HAP-1 (cell line): Measurements from ENCODE around the gene CNIH4.

ENCODE experiments used
- DNase-seq, 2 experiments: peaks; one replicate each; pipeline ENCODE4 v3.0.0-alpha.2; 2016 to 2020; ENCODE audit warnings: low spot score in 2 of 2
- H3K27me3 ChIP-seq: fragments of 250-450 bp; sonication (Bioruptor Pico); 2 replicates; pipeline ENCODE4 v1.5.1; 2020; ENCODE audit warnings: low read depth, mild to moderate bottlenecking, moderate library complexity
- H3K36me3 ChIP-seq: fragments of 250-450 bp; sonication (Bioruptor Pico); replicated peaks from 2 replicates; pipeline ENCODE4 v1.5.1; 2020; ENCODE audit warnings: mild to moderate bottlenecking
- H3K4me1 ChIP-seq: fragments of 250-450 bp; sonication (Bioruptor Pico); 2 replicates; pipeline ENCODE4 v1.5.1; 2020; ENCODE audit warnings: mild to moderate bottlenecking
- H3K4me3 ChIP-seq: fragments of 250-450 bp; sonication (Bioruptor Pico); 2 replicates; pipeline ENCODE4 v1.5.1; 2020; ENCODE audit warnings: mild to moderate bottlenecking, moderate library complexity
- H3K9me3 ChIP-seq: fragments of 250-450 bp; sonication (Bioruptor Pico); 2 replicates; pipeline ENCODE4 v1.5.1; 2020; ENCODE audit warnings: mild to moderate bottlenecking, moderate library complexity
- in situ Hi-C: fragments of 300-500 bp; cut with MboI; formaldehyde crosslinking; loops from 3 replicates; pipeline ENCODE4 v1.14.3; 2020; ENCODE audit warnings: low sequenced_read_pairs, inconsistent platforms, mixed read lengths

The CNIH4 gene

DNA sequence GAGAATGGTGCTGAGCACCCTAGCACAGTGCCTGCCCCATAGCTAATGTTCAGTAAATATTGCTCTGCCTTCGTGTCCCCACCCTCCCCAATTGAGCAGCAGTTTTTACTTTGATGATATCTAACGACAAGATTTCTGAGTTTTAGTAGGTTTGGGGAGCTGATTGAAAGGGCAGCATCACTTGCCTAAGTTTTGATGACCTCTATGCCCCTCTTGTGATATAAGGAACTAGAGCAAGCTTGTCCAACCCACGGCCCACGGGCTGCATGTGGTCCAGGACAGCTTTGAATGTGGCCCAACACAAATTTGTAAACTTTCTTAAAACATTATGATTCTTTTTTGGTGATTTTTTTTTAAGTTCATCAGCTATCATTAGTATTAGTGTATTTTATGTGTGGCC is 1.6 kb downstream of the CNIH4 start:
- no peaks in the 10 kb centered on the region for H3K27me3 ChIP-seq
- no peaks in the 10 kb centered on the region for H3K9me3 ChIP-seq
- peaks cover 5% of the 10 kb centered on the region for H3K36me3 ChIP-seq
- peaks cover 18% of the 10 kb centered on the region for H3K4me1 ChIP-seq
- in situ Hi-C loops = no loop called here
- no peak for DNase-seq
- peak overlapping the region; percentile 81 for H3K4me3 ChIP-seq

DNA sequence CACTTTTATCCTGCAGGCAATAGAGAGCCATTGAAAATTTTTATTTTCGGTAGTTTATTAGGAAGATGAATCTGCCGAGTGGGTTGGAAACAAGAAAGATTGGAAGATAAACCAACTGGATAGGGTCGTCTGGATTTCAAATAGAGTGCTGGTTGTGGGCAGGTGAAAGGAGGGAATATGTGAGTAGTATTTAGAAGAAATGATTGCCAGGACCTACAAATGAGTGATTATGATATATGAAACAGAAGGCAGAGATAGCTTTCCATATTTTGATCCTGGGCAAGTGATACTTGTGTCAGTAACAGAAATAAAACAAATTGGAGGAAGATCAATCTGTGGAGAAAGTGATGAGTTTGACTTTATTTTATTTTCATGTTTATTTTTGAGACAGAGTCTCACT is 2.5 kb downstream of the CNIH4 start:
- Histone ChIP-seq H3K27me3 (no peaks in the 10 kb centered on the region), H3K4me1 (peaks cover 18% of the 10 kb centered on the region), H3K4me3 (no peak overlapping the region; the same call in 1 of the 2 replicates), H3K36me3 (peaks cover 5% of the 10 kb centered on the region), H3K9me3 (no peaks in the 10 kb centered on the region)
- in situ Hi-C loops = no loop called here
- no peak for DNase-seq

DNA sequence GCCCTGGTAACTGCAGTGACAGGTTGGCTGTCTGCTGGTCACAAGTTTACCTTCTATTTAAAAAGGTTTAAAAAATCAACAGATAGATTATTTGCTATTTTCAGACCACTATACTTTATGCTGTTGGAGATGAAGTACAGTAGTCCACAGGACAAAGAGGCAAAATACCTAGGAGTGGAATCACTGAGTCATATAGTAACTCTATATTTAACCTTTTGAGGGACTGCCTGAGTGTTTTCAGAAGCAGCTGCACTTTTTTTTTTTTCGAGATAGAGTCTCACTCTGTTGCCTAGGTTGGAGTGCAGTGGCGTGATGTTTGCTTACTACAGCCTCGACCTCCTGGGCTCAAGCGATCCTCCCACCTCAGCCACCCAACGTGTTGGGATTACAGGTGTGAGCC is 11.7 kb downstream of the CNIH4 start:
- H3K4me3 ChIP-seq = no peak overlapping the region
- DNase-seq = peak in 1 of 2 experiments; percentile 1
- H3K36me3 ChIP-seq = peaks cover 55% of the 10 kb centered on the region
- peaks cover 10% of the 10 kb centered on the region; the same call in 1 of the 2 replicates for H3K4me1 ChIP-seq
- no peaks in the 10 kb centered on the region for H3K27me3 ChIP-seq
- in situ Hi-C loops = no loop called here
- no peaks in the 10 kb centered on the region for H3K9me3 ChIP-seq

DNA sequence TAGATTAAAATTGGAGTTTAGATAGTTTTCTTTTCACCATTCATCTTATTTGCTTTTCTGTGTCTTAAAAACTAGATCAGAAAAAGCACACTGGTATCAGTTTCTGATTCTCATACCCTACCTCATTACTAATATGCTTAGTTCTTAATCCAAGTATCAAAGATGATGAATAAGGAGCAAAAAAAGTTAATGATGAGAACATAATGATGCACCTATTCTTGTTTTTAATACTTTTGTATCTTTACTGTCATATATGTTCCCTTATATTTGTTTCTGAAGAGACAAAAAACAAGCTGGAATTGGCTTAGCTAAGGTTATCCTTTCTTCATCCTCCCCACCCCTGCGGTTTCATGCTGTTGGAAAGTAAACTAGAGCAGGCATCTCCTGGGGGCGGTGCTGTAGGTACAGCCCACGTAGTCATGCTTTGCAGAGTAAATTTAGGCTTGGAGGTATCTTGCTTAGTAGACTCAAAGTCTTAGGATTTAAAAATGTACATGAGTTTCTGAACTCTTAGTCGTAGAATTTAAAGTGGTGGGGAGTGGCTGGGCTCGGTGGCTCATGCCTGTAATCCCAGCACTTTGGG is 16.4 kb downstream of the CNIH4 start:
- in situ Hi-C loops = no loop called here
- DNase-seq = no peak
- Histone ChIP-seq H3K27me3 (no peaks in the 10 kb centered on the region), H3K36me3 (peaks cover 70% of the 10 kb centered on the region), H3K9me3 (no peaks in the 10 kb centered on the region), H3K4me1 (peaks cover 3% of the 10 kb centered on the region; the same call in 1 of the 2 replicates), H3K4me3 (no peak overlapping the region)

- H3K9me3 ChIP-seq = no peaks in the 10 kb centered on the region
- H3K4me1 ChIP-seq = peaks cover 1% of the 10 kb centered on the region; the same call in 1 of the 2 replicates
- in situ Hi-C loops = no loop called here
- H3K27me3 ChIP-seq = no peaks in the 10 kb centered on the region
- H3K4me3 ChIP-seq = no peak overlapping the region
- H3K36me3 ChIP-seq = peaks cover 66% of the 10 kb centered on the region
- no peak for DNase-seq
Observed at GRCh38 chr1:224375059-224375458, 18.4 kb downstream of the CNIH4 start.

- DNase-seq = no peak
- no peaks in the 10 kb centered on the region for H3K4me1 ChIP-seq
- in situ Hi-C loops = no loop called here
Observed at GRCh38 chr1:224377676-224378006, 21.0 kb downstream of the CNIH4 start.

GRCh38 chr1:224378855-224379631 is 22.4 kb downstream of the CNIH4 start:
- Histone ChIP-seq H3K36me3 (peaks cover 44% of the 10 kb centered on the region), H3K27me3 (no peaks in the 10 kb centered on the region), H3K9me3 (no peaks in the 10 kb centered on the region), H3K4me1 (no peaks in the 10 kb centered on the region), H3K4me3 (no peak overlapping the region)
- DNase-seq = no peak
- in situ Hi-C loops = no loop called here

More at GRCh38 chr1:224377676-224378006, 21.0 kb downstream of the CNIH4 start:
- Histone ChIP-seq H3K4me3 (no peak overlapping the region), H3K36me3 (peaks cover 53% of the 10 kb centered on the region), H3K27me3 (no peaks in the 10 kb centered on the region), H3K9me3 (no peaks in the 10 kb centered on the region)

DNA sequence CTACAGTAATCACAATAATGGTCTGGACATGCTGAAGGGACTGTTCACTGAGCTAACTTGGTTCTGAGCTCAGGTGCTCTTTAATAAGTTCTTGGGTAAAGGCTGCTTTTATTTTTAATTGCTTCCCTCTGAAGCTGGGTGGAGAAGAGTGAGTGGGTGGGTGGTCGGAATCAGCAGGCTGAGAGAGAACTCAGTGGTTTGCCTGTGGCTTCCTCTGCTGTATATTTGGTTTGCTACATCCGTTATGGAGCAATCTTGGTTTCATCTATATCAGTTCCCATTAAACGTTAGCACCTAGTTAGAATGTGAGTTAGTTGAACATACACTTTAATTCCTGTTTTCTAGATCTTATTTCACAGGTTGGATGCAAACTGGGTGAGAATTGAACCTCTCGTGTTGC is 23.3 kb downstream of the CNIH4 start:
- Histone ChIP-seq H3K9me3 (no peaks in the 10 kb centered on the region), H3K36me3 (peaks cover 38% of the 10 kb centered on the region), H3K27me3 (no peaks in the 10 kb centered on the region), H3K4me3 (no peak overlapping the region), H3K4me1 (no peaks in the 10 kb centered on the region)
- in situ Hi-C loops = no loop called here
- no peak for DNase-seq

GRCh38 chr1:224381880-224382548 is 25.3 kb downstream of the CNIH4 start:
- Histone ChIP-seq H3K9me3 (no peaks in the 10 kb centered on the region), H3K36me3 (peaks cover 28% of the 10 kb centered on the region), H3K27me3 (no peaks in the 10 kb centered on the region), H3K4me3 (no peak overlapping the region), H3K4me1 (no peaks in the 10 kb centered on the region)
- in situ Hi-C loops = no loop called here
- DNase-seq = no peak

GRCh38 chr1:224383218-224383617 is 26.5 kb downstream of the CNIH4 start:
- Histone ChIP-seq H3K27me3 (no peaks in the 10 kb centered on the region), H3K4me1 (no peaks in the 10 kb centered on the region), H3K4me3 (no peak overlapping the region), H3K36me3 (peaks cover 28% of the 10 kb centered on the region), H3K9me3 (no peaks in the 10 kb centered on the region)
- DNase-seq = no peak
- in situ Hi-C loops = no loop called here

GRCh38 chr1:224387302-224387912 is 30.7 kb downstream of the CNIH4 start:
- DNase-seq = no peak
- Histone ChIP-seq H3K27me3 (no peaks in the 10 kb centered on the region), H3K36me3 (peaks cover 38% of the 10 kb centered on the region), H3K9me3 (no peaks in the 10 kb centered on the region), H3K4me1 (no peaks in the 10 kb centered on the region), H3K4me3 (no peak overlapping the region)
- in situ Hi-C loops = no loop called here

DNA sequence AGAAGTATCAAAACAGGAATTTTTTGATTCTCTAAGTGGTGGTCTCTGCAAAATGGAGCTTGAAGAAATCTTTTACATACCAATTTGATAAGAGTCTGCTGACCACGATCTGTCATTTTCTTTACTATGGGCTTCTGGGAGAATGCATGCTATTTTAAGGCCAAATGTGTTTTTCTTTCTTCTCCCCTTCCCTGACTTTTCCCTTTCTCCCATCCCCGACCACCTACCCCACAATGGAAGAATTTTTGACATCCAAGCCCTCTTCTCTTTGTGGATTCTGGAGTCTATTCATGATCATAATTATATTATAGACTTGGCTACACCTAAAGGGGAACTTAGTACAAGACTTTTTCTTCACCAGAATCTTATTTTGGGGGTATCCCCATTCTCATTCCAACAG is 31.3 kb downstream of the CNIH4 start:
- no peaks in the 10 kb centered on the region for H3K27me3 ChIP-seq
- no peaks in the 10 kb centered on the region for H3K9me3 ChIP-seq
- in situ Hi-C loops = no loop called here
- H3K4me3 ChIP-seq = no peak overlapping the region
- peaks cover 44% of the 10 kb centered on the region for H3K36me3 ChIP-seq
- H3K4me1 ChIP-seq = no peaks in the 10 kb centered on the region
- DNase-seq = no peak

DNA sequence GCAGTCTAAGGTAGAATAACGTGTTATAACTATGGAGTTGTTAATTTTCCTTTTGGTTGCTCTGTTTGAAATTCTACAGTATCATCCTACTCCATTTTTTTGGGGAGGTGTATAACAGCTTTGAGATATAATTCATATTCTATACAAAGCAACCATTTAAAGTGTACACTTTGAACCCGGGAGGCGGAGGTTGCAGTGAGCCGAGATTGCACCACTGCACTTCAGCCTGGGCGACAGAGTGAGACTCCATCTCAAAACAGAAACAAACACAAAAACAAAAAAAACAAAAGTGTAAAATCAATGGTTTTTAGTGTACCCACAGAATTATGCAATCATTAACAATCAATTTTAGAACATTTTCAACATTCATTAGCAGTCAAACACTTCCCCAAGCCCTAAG is 33.8 kb downstream of the CNIH4 start:
- Histone ChIP-seq H3K36me3 (peaks cover 60% of the 10 kb centered on the region), H3K9me3 (no peaks in the 10 kb centered on the region), H3K27me3 (no peaks in the 10 kb centered on the region), H3K4me3 (no peak overlapping the region), H3K4me1 (no peaks in the 10 kb centered on the region)
- DNase-seq = no peak
- in situ Hi-C loops = no loop called here
